HUES48 (cell line): ENCODE measurements around the gene ITIH3.
"Not testable (repeated sequence)": the region's sequence is repeated elsewhere in the genome, so short reads cannot be mapped to it uniquely, and the experiment has no call there.

Experiments used
- H3K27ac ChIP-seq: one replicate; pipeline ENCODE4 v1.7.0; 2013; ENCODE audit warnings: low read depth, low read length, inconsistent platforms
- H3K27me3 ChIP-seq: 2 replicates; pipeline ENCODE4 v1.6.1; 2013; ENCODE audit warnings: mild to moderate bottlenecking, low read length; ENCODE audit not compliant: control insufficient read depth, insufficient read depth
- H3K36me3 ChIP-seq: 2 replicates; pipeline ENCODE4 v1.6.1; 2013; ENCODE audit warnings: low read length; ENCODE audit not compliant: control insufficient read depth, insufficient read depth
- H3K4me1 ChIP-seq: 2 replicates; pipeline ENCODE4 v1.6.1; 2013; ENCODE audit warnings: mild to moderate bottlenecking, low read length; ENCODE audit not compliant: control insufficient read depth, insufficient read depth
- H3K4me3 ChIP-seq: 2 replicates; pipeline ENCODE4 v1.5.1; 2013; ENCODE audit warnings: mild to moderate bottlenecking, low read depth, low read length
- H3K9ac ChIP-seq: 2 replicates; pipeline ENCODE4 v1.6.1; 2013; ENCODE audit warnings: mild to moderate bottlenecking, low read depth, low read length, moderate library complexity
- H3K9me3 ChIP-seq: 2 replicates; pipeline ENCODE4 v1.6.1; 2013; ENCODE audit warnings: low read length; ENCODE audit not compliant: control insufficient read depth, insufficient read depth

Gene ITIH3

GRCh38 chr3:52774066-52774713, 20.4 kb upstream of the ITIH3 start:
- H3K27ac ChIP-seq, result no peak overlapping the region
- no peaks in the 10 kb centered on the region for H3K36me3 ChIP-seq
- H3K4me3 ChIP-seq, result no peak overlapping the region
- H3K9ac ChIP-seq, result no peak overlapping the region
- no peaks in the 10 kb centered on the region for H3K27me3 ChIP-seq
- no peaks in the 10 kb centered on the region for H3K4me1 ChIP-seq
- no peaks in the 10 kb centered on the region for H3K9me3 ChIP-seq

DNA sequence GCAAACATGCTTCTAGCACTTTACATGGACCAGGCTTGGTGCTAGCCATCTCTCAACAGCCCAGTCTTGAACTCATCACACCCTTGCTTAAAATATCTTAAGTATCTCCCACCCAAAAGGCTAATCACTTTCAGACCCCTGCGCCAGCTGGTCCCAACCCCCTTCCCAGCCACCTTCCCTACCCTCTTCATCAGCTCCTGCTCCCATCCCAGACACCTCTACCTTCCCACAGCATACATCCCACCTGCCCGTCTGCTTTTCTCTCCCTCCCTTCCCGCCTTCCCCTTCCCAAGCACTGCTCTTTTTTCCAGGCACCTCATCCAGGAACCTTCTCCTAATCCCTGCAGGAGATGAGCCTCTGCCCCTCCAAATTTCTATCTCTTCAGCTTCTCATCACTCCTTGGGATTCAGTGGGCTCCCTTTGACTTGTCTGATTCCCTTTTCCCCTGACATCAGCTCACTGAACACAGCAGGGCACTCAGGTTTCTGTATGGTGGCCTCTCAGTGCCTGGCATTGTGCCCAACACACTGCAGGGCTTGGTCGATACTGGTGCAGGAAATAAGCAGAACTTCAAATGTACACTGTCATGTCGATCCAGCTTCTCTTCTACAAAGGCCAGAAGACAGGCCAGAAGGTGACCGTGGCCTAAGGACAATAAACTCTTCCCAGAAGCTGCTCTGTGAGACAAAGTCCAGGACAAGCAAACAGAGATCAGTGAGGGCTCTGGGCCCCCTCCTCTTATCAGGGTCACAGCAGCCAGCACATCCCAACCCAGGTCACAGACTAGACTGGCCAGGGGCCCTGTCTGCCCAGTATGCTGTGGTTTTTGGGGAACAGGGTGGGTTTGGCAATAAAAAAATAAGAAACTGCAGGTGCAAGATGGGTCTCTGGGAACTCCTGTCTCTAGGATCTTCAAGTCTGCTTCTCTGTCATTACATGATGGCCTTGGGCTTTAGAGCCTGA, 19.4 kb upstream of the ITIH3 start:
- Histone ChIP-seq H3K9ac (no peak overlapping the region), H3K4me1 (no peaks in the 10 kb centered on the region), H3K36me3 (no peaks in the 10 kb centered on the region), H3K27ac (no peak overlapping the region), H3K27me3 (no peaks in the 10 kb centered on the region), H3K4me3 (no peak overlapping the region), H3K9me3 (no peaks in the 10 kb centered on the region)

GRCh38 chr3:52775877-52776276, 18.7 kb upstream of the ITIH3 start:
- Histone ChIP-seq H3K9ac (no peak overlapping the region), H3K27ac (no peak overlapping the region), H3K27me3 (no peaks in the 10 kb centered on the region), H3K4me1 (no peaks in the 10 kb centered on the region), H3K36me3 (no peaks in the 10 kb centered on the region), H3K9me3 (no peaks in the 10 kb centered on the region), H3K4me3 (no peak overlapping the region)

- H3K4me1 ChIP-seq, H3K9ac ChIP-seq, H3K4me3 ChIP-seq, H3K27me3 ChIP-seq, H3K36me3 ChIP-seq, H3K9me3 ChIP-seq, H3K27ac ChIP-seq: not testable (repeated sequence)
Observed at GRCh38 chr3:52776486-52776885, 18.1 kb upstream of the ITIH3 start.

DNA sequence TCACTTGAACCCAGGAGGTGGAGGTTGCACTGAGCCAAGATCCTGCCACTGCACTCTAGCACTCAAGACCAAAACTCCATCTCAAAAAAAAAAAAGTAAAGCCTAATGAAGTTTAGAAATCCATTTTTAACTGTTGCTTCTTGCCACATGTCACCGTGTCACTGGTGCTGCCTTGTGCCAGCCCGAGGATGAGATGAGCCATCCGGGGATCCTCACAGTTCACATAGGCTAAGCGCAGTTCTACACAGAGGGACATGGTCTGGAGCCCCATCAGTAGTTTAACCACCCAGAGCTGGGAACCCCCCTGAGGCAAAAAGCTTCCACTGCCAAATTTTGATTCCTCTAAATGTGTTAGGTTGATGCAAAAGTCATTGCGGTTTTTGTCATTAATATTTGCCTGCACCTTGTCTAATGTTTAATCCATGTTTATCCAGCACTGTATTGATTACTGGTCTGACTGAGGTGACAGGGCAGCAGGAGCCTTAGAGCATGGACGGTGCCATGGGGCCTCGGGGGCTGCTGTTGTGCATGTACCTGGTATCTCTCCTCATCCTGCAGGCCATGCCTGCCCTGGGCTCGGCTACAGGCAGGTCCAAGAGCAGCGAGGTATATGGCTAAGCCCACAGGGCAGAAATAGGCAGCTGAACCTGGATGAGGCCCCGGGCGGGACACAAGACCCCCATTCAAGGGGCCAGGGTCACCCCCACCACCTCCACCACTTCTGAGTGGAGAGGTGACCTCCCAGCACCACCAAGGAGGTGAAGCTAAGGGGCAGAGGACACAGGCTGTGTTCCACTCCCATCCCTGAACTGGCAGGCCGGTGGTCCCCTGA, 17.3 kb upstream of the ITIH3 start, which contains the start of gene ITIH1:
Gene ITIH1 (plus strand): TSS at position 473 of the 832 bp plus-strand sequence. CDS start 17 bp downstream, at position 490.
- no peaks in the 10 kb centered on the region for H3K9me3 ChIP-seq
- no peaks in the 10 kb centered on the region for H3K4me1 ChIP-seq
- H3K9ac ChIP-seq, result no peak within 1 kb of the TSS
- H3K36me3 ChIP-seq, result no peaks in the 10 kb centered on the region
- no peaks in the 10 kb centered on the region for H3K27me3 ChIP-seq
- no peak within 1 kb of the TSS for H3K4me3 ChIP-seq
- no peak within 1 kb of the TSS for H3K27ac ChIP-seq

DNA sequence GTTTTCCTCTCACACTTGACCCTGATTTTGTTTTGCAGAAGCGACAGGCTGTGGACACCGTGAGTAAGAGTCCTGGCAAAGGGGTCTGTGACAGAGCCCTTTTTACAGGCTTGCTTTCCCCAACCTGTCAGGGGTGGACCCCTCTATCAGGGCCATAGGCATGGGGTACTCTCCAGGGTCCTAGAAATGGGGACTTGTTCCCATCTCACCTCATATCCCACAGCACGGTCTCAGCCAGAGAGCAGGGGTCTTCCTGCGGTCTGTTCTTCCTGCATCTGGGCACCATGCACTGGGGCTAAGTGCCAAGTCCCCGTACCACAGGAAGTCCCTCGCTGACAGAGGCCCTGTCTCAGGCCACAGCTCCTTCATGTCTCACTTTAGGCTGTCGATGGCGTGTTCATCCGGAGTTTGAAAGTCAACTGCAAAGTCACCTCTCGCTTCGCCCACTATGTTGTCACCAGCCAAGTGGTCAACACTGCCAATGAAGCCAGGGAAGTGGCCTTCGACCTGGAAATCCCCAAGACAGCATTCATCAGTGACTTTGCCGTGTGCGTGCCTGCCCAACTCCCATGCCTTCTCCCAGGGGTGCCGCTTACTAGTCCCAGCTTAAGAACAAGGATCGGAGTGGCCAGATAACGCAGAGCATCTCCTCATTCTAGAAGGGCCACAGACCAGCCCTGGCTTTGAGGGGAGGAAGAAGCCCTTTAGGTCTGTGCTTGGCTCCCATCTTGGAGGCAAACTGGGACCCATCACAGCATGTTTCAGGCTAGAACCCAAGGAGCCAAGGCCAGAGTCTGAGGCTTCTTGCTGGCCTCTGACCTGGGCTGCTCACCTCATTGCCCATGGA, 16.4 kb upstream of the ITIH3 start:
- no peak overlapping the region for H3K4me3 ChIP-seq
- no peaks in the 10 kb centered on the region for H3K27me3 ChIP-seq
- no peaks in the 10 kb centered on the region for H3K4me1 ChIP-seq
- no peak overlapping the region for H3K27ac ChIP-seq
- no peak overlapping the region for H3K9ac ChIP-seq
- no peaks in the 10 kb centered on the region for H3K36me3 ChIP-seq
- H3K9me3 ChIP-seq, result no peaks in the 10 kb centered on the region

DNA sequence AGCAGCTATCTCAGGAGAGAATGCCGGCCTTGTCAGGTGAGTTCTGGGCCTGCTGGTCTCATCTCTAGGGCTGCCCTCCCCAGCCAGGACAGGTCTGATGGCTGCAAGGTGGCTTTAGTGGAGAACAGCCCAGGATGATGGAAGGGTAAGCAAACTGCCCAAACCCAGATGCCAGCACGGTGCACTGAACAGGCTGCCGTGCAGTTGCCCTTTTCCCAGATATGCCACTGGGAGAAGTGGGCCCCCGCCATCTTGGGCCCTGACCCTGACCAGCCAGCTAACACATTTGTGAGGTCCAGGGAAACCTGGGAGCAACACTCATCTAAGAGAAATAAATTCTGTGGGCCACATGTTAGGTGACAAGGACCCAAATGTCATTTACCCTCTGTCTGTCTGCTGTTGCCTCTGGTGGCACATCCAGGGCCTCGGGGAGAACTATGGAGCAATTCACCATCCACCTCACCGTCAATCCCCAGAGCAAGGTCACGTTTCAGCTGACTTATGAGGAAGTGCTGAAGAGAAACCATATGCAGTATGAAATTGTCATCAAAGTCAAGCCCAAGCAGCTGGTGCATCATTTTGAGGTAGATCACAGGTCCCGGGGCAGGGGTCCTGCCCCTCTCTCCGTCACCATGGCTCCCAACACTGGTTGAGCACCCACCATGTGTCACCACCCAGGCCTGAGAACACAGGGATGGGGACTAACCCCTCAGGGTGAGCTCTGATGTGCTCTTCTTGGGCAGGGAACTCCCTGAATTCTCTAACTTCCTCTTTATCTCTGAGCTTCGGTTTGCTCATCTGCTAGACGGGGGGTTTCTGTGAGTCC, 15.4 kb upstream of the ITIH3 start:
- Histone ChIP-seq H3K27me3 (no peaks in the 10 kb centered on the region), H3K27ac (no peak overlapping the region), H3K4me3 (no peak overlapping the region), H3K36me3 (no peaks in the 10 kb centered on the region), H3K9ac (no peak overlapping the region), H3K9me3 (no peaks in the 10 kb centered on the region), H3K4me1 (no peaks in the 10 kb centered on the region)

GRCh38 chr3:52779837-52780585, 14.6 kb upstream of the ITIH3 start:
- no peaks in the 10 kb centered on the region for H3K4me1 ChIP-seq
- H3K9ac ChIP-seq, result no peak overlapping the region
- no peaks in the 10 kb centered on the region for H3K36me3 ChIP-seq
- no peaks in the 10 kb centered on the region for H3K27me3 ChIP-seq
- no peak overlapping the region for H3K27ac ChIP-seq
- H3K4me3 ChIP-seq, result no peak overlapping the region
- no peaks in the 10 kb centered on the region for H3K9me3 ChIP-seq

DNA sequence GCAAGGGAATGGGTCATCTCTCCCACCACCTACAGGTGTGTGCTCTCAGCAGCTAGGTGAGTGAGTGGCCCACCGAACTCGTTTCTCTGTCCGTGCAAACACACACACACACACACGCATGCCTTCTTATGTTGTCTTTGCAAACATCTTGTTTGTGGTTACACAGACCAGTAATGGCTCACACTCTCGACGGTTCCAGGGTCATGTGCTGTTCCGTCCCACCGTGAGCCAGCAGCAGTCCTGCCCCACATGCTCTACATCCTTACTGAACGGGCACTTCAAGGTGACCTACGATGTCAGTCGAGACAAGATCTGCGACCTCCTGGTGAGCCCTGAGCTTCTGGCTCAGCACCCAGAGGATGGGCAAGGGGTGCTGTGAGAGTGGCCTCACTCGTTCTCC, 12.9 kb upstream of the ITIH3 start:
- Histone ChIP-seq H3K27ac (no peak overlapping the region), H3K36me3 (no peaks in the 10 kb centered on the region), H3K27me3 (no peaks in the 10 kb centered on the region), H3K9ac (no peak overlapping the region), H3K9me3 (no peaks in the 10 kb centered on the region), H3K4me1 (no peaks in the 10 kb centered on the region), H3K4me3 (no peak overlapping the region)
